Measurements from ENCODE around the gene CES2.

GRCh38 chr16:66975302-66975893 lies 40.1 kb downstream of the CES2 start:
- TF ChIP-seq CTCF (IDR thresholded peaks at IDR 0.05) (no peak), POLR2A (IDR thresholded peaks at IDR 0.05) (no peak)
